Measurements from ENCODE around the gene TSPO. TPM values are rescaled to one million over a fixed set of nuclear protein-coding genes. Genes with fewer than 3 reads are reported as not detected.

The TSPO gene
- polyA plus RNA-seq, 1 of the 3 experiments (the other 2 are of a cell fraction) = 156 TPM

GRCh38 chr22:43198126-43198525 lies 46.8 kb downstream of the TSPO start:
- Histone ChIP-seq H3K27me3 (ENCODE audit: insufficient read depth) (no peaks in the 10 kb centered on the region), H2AFZ (ENCODE audit: low read depth) (no peak overlapping the region), H3K9me2 (no peaks in the 10 kb centered on the region), H3F3A (replicated peaks; ENCODE audit: insufficient read depth) (no peaks in the 10 kb centered on the region), H4K20me1 (ENCODE audit: insufficient read depth) (no peaks in the 10 kb centered on the region), H3K4me1 (ENCODE audit: control insufficient read depth in 1 of 2, insufficient read depth in 2 of 2, low read depth in 1 of 2, low read length in 1 of 2) (no peaks in the 10 kb centered on the region; a peak in 1 of 4 replicates), H3K79me2 (ENCODE audit: insufficient read depth) (no peaks in the 10 kb centered on the region), H3K9me3 (no peaks in the 10 kb centered on the region), H3K4me3 (ENCODE audit: low read depth in 2 of 2, low read length in 1 of 2) (no peak overlapping the region), H3K36me3 (replicated peaks in 1 of 2; ENCODE audit: control insufficient read depth in 1 of 2, insufficient read depth in 2 of 2, low read length in 1 of 2) (no peaks in the 10 kb centered on the region), H3K27ac (ENCODE audit: low read depth in 2 of 2, low read length in 1 of 2) (no peak overlapping the region), H3K9ac (no peak overlapping the region), H3K4me2 (no peak overlapping the region)
- 60% methylated on average over 2 of the region's 5 CpGs for WGBS (ENCODE audit: low lambda C conversion rate)
- no peak for DNase-seq
- TF ChIP-seq TCF12 (IDR thresholded peaks at IDR 0.05) = no peak
- TF ChIP-seq RXRA (IDR thresholded peaks at IDR 0.05; ENCODE audit: borderline replicate concordance, low read depth) = no peak
- TF ChIP-seq GABPA (IDR thresholded peaks at IDR 0.05; ENCODE audit: low read depth) = no peak
- TF ChIP-seq JUND (IDR thresholded peaks at IDR 0.05) = no peak
- TF ChIP-seq SIN3A (IDR thresholded peaks at IDR 0.05; ENCODE audit: borderline replicate concordance, low read depth, low read length) = no peak
- TF ChIP-seq EP300 (IDR thresholded peaks at IDR 0.05; ENCODE audit: borderline replicate concordance in 1 of 2, low read depth in 1 of 2, low read length in 1 of 2) = no peak
- no peak for TF ChIP-seq MXI1 (IDR thresholded peaks at IDR 0.05; ENCODE audit: low read depth, low read length)
- no peak for TF ChIP-seq FOXM1 (IDR thresholded peaks at IDR 0.05; ENCODE audit: low read depth)
- no peak for TF ChIP-seq GATA2 (CRISPR knock-in tag; IDR thresholded peaks at IDR 0.05)
- TF ChIP-seq RFX5 (IDR thresholded peaks at IDR 0.05; ENCODE audit: low read length) = no peak
- TF ChIP-seq NRF1 (IDR thresholded peaks at IDR 0.05; ENCODE audit: low read depth, low read length) = no peak
- no peak for TF ChIP-seq RAD21 (IDR thresholded peaks at IDR 0.05; ENCODE audit: low read length)
- TF ChIP-seq EZH2phosphoT487 (IDR thresholded peaks at IDR 0.05; ENCODE audit: borderline replicate concordance, low read depth) = no peak
- TF ChIP-seq USF2 (IDR thresholded peaks at IDR 0.05; ENCODE audit: borderline replicate concordance, low read depth, low read length) = no peak
- no peak for TF ChIP-seq IRF3 (IDR thresholded peaks at IDR 0.05; ENCODE audit: low read depth, low read length)
- TF ChIP-seq CHD2 (IDR thresholded peaks at IDR 0.05; ENCODE audit: low read length, partially characterized antibody) = no peak
- no peak for TF ChIP-seq YY1 (IDR thresholded peaks at IDR 0.05; ENCODE audit: low read depth)
- TF ChIP-seq, protein P1, sequence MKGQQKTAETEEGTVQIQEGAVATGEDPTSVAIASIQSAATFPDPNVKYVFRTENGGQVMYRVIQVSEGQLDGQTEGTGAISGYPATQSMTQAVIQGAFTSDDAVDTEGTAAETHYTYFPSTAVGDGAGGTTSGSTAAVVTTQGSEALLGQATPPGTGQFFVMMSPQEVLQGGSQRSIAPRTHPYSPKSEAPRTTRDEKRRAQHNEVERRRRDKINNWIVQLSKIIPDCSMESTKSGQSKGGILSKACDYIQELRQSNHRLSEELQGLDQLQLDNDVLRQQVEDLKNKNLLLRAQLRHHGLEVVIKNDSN (IDR thresholded peaks at IDR 0.05; ENCODE audit: borderline replicate concordance, low read depth) = no peak
- POLR2A ChIA-PET = no interaction called here
- CTCF ChIA-PET = no interaction called here

Measured in SK-N-SH (cell line).